Measurements from ENCODE around the gene ULBP3.

GRCh38 chr6:150024646-150025155 lies 44.2 kb downstream of the ULBP3 start:
- TF ChIP-seq POLR2A (IDR thresholded peaks at IDR 0.05) (no peak), EP300 (IDR thresholded peaks at IDR 0.05) (no peak), CTCF (IDR thresholded peaks at IDR 0.05) (no peak)

Measured in gastroesophageal sphincter (tissue), 3 donors.